WTC11 (cell line): ENCODE results near the gene TDP1.

Source experiments
- TEAD4 ChIP-seq: sonication (generic); formaldehyde crosslinking; IDR thresholded peaks from 2 replicates; pipeline ENCODE4 v1.8.0; 2022; ENCODE audit warnings: mild to moderate bottlenecking, missing genetic modification reagents
- ZBTB21 ChIP-seq: sonication (generic); formaldehyde crosslinking; IDR thresholded peaks from 2 replicates; pipeline ENCODE4 v1.8.1; 2023; ENCODE audit warnings: mild to moderate bottlenecking, missing genetic modification reagents, borderline replicate concordance
- ZNF263 ChIP-seq: sonication (generic); formaldehyde crosslinking; IDR thresholded peaks from 2 replicates; pipeline ENCODE4 v1.8.1; 2022; ENCODE audit warnings: low read depth, mild to moderate bottlenecking, moderate library complexity, missing genetic modification reagents
- TF ChIP-seq, protein P1 (sequence below): sonication (generic); formaldehyde crosslinking; IDR thresholded peaks from 2 replicates; pipeline ENCODE4 v1.8.1; 2023; ENCODE audit warnings: mild to moderate bottlenecking, missing genetic modification reagents, borderline replicate concordance
- TF ChIP-seq, protein P2 (sequence below): sonication (generic); formaldehyde crosslinking; IDR thresholded peaks from 2 replicates; pipeline ENCODE4 v1.8.1; 2022; ENCODE audit warnings: missing genetic modification reagents, borderline replicate concordance
- TF ChIP-seq, protein P3 (sequence below): fragments of 200-600 bp; IDR thresholded peaks from 2 replicates; pipeline ENCODE4 v1.8.0; 2022; ENCODE audit warnings: antibody characterized with exemption

DNA sequence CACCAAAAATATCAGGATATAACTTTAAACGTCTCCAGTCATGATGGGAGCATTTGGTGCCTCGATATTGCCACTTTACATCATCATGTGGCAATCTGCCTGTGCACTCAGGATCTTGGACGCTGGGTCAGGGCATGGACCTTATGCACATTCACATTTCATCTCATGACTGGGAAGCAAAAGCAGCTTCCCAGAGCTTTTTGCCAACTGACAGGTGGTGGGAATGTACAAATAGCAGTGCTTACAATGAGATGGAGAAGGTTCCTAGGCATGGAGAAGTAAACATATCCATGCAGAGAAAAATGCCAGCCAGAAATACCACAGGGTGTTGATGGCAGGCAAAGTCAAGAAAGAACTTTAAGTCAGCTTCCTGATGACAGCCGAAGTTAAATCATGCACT lies 31.5 kb upstream of the TDP1 start:
- TF ChIP-seq, protein P1, sequence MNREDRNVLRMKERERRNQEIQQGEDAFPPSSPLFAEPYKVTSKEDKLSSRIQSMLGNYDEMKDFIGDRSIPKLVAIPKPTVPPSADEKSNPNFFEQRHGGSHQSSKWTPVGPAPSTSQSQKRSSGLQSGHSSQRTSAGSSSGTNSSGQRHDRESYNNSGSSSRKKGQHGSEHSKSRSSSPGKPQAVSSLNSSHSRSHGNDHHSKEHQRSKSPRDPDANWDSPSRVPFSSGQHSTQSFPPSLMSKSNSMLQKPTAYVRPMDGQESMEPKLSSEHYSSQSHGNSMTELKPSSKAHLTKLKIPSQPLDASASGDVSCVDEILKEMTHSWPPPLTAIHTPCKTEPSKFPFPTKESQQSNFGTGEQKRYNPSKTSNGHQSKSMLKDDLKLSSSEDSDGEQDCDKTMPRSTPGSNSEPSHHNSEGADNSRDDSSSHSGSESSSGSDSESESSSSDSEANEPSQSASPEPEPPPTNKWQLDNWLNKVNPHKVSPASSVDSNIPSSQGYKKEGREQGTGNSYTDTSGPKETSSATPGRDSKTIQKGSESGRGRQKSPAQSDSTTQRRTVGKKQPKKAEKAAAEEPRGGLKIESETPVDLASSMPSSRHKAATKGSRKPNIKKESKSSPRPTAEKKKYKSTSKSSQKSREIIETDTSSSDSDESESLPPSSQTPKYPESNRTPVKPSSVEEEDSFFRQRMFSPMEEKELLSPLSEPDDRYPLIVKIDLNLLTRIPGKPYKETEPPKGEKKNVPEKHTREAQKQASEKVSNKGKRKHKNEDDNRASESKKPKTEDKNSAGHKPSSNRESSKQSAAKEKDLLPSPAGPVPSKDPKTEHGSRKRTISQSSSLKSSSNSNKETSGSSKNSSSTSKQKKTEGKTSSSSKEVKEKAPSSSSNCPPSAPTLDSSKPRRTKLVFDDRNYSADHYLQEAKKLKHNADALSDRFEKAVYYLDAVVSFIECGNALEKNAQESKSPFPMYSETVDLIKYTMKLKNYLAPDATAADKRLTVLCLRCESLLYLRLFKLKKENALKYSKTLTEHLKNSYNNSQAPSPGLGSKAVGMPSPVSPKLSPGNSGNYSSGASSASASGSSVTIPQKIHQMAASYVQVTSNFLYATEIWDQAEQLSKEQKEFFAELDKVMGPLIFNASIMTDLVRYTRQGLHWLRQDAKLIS (CRISPR knock-in tag) = no peak
- TF ChIP-seq, protein P2, sequence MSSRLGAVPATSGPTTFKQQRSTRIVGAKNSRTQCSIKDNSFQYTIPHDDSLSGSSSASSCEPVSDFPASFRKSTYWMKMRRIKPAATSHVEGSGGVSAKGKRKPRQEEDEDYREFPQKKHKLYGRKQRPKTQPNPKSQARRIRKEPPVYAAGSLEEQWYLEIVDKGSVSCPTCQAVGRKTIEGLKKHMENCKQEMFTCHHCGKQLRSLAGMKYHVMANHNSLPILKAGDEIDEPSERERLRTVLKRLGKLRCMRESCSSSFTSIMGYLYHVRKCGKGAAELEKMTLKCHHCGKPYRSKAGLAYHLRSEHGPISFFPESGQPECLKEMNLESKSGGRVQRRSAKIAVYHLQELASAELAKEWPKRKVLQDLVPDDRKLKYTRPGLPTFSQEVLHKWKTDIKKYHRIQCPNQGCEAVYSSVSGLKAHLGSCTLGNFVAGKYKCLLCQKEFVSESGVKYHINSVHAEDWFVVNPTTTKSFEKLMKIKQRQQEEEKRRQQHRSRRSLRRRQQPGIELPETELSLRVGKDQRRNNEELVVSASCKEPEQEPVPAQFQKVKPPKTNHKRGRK = no peak
- TF ChIP-seq TEAD4 (no peak), ZNF263 (CRISPR knock-in tag) (no peak), ZBTB21 (CRISPR knock-in tag) (no peak)
- TF ChIP-seq, protein P3, sequence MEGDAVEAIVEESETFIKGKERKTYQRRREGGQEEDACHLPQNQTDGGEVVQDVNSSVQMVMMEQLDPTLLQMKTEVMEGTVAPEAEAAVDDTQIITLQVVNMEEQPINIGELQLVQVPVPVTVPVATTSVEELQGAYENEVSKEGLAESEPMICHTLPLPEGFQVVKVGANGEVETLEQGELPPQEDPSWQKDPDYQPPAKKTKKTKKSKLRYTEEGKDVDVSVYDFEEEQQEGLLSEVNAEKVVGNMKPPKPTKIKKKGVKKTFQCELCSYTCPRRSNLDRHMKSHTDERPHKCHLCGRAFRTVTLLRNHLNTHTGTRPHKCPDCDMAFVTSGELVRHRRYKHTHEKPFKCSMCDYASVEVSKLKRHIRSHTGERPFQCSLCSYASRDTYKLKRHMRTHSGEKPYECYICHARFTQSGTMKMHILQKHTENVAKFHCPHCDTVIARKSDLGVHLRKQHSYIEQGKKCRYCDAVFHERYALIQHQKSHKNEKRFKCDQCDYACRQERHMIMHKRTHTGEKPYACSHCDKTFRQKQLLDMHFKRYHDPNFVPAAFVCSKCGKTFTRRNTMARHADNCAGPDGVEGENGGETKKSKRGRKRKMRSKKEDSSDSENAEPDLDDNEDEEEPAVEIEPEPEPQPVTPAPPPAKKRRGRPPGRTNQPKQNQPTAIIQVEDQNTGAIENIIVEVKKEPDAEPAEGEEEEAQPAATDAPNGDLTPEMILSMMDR = no peak
